Activated naive CD8-positive, alpha-beta T cell (primary cell): ENCODE measurements around the gene ZKSCAN3.
"Not testable (repeated sequence)": the region's sequence is repeated elsewhere in the genome, so short reads cannot be mapped to it uniquely, and the experiment has no call there.

ENCODE experiments used
- H3K27ac Mint-ChIP-seq: one replicate; pipeline ENCODE4 v1.8.0; 2021; ENCODE audit warnings: mixed read lengths
- H3K27me3 Mint-ChIP-seq: one replicate; pipeline ENCODE4 v1.8.0; 2021; ENCODE audit warnings: mixed read lengths
- H3K36me3 Mint-ChIP-seq: one replicate; pipeline ENCODE4 v1.8.0; 2021; ENCODE audit warnings: mixed read lengths
- H3K4me1 Mint-ChIP-seq: one replicate; pipeline ENCODE4 v1.8.0; 2021; ENCODE audit warnings: low read depth, mixed read lengths
- H3K4me3 Mint-ChIP-seq: one replicate; pipeline ENCODE4 v1.8.0; 2021; ENCODE audit warnings: mild to moderate bottlenecking, mixed read lengths
- H3K9me3 Mint-ChIP-seq: one replicate; pipeline ENCODE4 v1.8.0; 2021; ENCODE audit warnings: low read depth, mixed read lengths

ZKSCAN3 gene

GRCh38 chr6:28349892-28350737 lies at the start of gene ZKSCAN3:
TSS of gene ZKSCAN3 (plus strand) at chr6:28349947. CDS start at chr6:28359587, 9,640 bp downstream.
- H3K4me3 Mint-ChIP-seq: peak within 1 kb of the TSS; percentile 100
- peaks cover 9% of the 10 kb centered on the region for H3K27me3 Mint-ChIP-seq
- no peaks in the 10 kb centered on the region for H3K36me3 Mint-ChIP-seq
- peak within 1 kb of the TSS; percentile 91 for H3K27ac Mint-ChIP-seq
- H3K9me3 Mint-ChIP-seq: no peaks in the 10 kb centered on the region
- peaks cover 28% of the 10 kb centered on the region for H3K4me1 Mint-ChIP-seq

GRCh38 chr6:28303570-28303969 lies 46.2 kb upstream of the ZKSCAN3 start:
- H3K36me3 Mint-ChIP-seq: peaks cover 11% of the 10 kb centered on the region
- H3K9me3 Mint-ChIP-seq: peaks cover 6% of the 10 kb centered on the region
- H3K4me1 Mint-ChIP-seq: peaks cover 15% of the 10 kb centered on the region
- H3K27ac Mint-ChIP-seq: peak overlapping the region; percentile 72
- H3K27me3 Mint-ChIP-seq: peaks cover 7% of the 10 kb centered on the region
- H3K4me3 Mint-ChIP-seq: peak overlapping the region; percentile 14

GRCh38 chr6:28306363-28306762 lies 43.4 kb upstream of the ZKSCAN3 start:
- H3K36me3 Mint-ChIP-seq, H3K9me3 Mint-ChIP-seq, H3K4me3 Mint-ChIP-seq, H3K27me3 Mint-ChIP-seq, H3K27ac Mint-ChIP-seq: not testable (repeated sequence)
- H3K4me1 Mint-ChIP-seq: peaks cover 15% of the 10 kb centered on the region

GRCh38 chr6:28311139-28311823 lies 38.5 kb upstream of the ZKSCAN3 start:
- H3K27ac Mint-ChIP-seq: no peak overlapping the region
- H3K4me3 Mint-ChIP-seq: no peak overlapping the region
- H3K36me3 Mint-ChIP-seq: peaks cover 8% of the 10 kb centered on the region
- peaks cover 5% of the 10 kb centered on the region for H3K9me3 Mint-ChIP-seq
- peaks cover 15% of the 10 kb centered on the region for H3K27me3 Mint-ChIP-seq
- no peaks in the 10 kb centered on the region for H3K4me1 Mint-ChIP-seq

- no peaks in the 10 kb centered on the region for H3K9me3 Mint-ChIP-seq
- H3K27ac Mint-ChIP-seq: no peak overlapping the region
- H3K4me1 Mint-ChIP-seq: no peaks in the 10 kb centered on the region
- H3K36me3 Mint-ChIP-seq: peaks cover 5% of the 10 kb centered on the region
- no peak overlapping the region for H3K4me3 Mint-ChIP-seq
- peaks cover 13% of the 10 kb centered on the region for H3K27me3 Mint-ChIP-seq
Measured at GRCh38 chr6:28312939-28313338, 36.8 kb upstream of the ZKSCAN3 start.

GRCh38 chr6:28315628-28316027 lies 34.1 kb upstream of the ZKSCAN3 start:
- Mint-ChIP-seq H3K4me1 (no peaks in the 10 kb centered on the region), H3K27me3 (peaks cover 6% of the 10 kb centered on the region), H3K9me3 (no peaks in the 10 kb centered on the region), H3K4me3 (no peak overlapping the region), H3K36me3 (peaks cover 5% of the 10 kb centered on the region), H3K27ac (no peak overlapping the region)

- H3K27me3 Mint-ChIP-seq, H3K27ac Mint-ChIP-seq, H3K9me3 Mint-ChIP-seq, H3K4me3 Mint-ChIP-seq, H3K36me3 Mint-ChIP-seq, H3K4me1 Mint-ChIP-seq: not testable (repeated sequence)
Measured at GRCh38 chr6:28317866-28318265, 31.9 kb upstream of the ZKSCAN3 start.

- H3K27me3 Mint-ChIP-seq: peaks cover 6% of the 10 kb centered on the region
- H3K36me3 Mint-ChIP-seq: peaks cover 17% of the 10 kb centered on the region
- H3K4me3 Mint-ChIP-seq: no peak overlapping the region
- H3K9me3 Mint-ChIP-seq: peaks cover 22% of the 10 kb centered on the region
- no peak overlapping the region for H3K27ac Mint-ChIP-seq
- no peaks in the 10 kb centered on the region for H3K4me1 Mint-ChIP-seq
Measured at GRCh38 chr6:28322661-28323060, 27.1 kb upstream of the ZKSCAN3 start.

GRCh38 chr6:28323813-28324424 lies 25.8 kb upstream of the ZKSCAN3 start:
- no peak overlapping the region for H3K4me3 Mint-ChIP-seq
- H3K9me3 Mint-ChIP-seq: peaks cover 26% of the 10 kb centered on the region

GRCh38 chr6:28326371-28326948 lies 23.3 kb upstream of the ZKSCAN3 start:
- H3K27ac Mint-ChIP-seq: no peak overlapping the region
- peaks cover 6% of the 10 kb centered on the region for H3K27me3 Mint-ChIP-seq
- no peaks in the 10 kb centered on the region for H3K4me1 Mint-ChIP-seq
- H3K9me3 Mint-ChIP-seq: peaks cover 30% of the 10 kb centered on the region
- peaks cover 25% of the 10 kb centered on the region for H3K36me3 Mint-ChIP-seq
- no peak overlapping the region for H3K4me3 Mint-ChIP-seq

More at GRCh38 chr6:28323813-28324424, 25.8 kb upstream of the ZKSCAN3 start:
- Mint-ChIP-seq H3K27ac (no peak overlapping the region), H3K27me3 (peaks cover 6% of the 10 kb centered on the region), H3K4me1 (no peaks in the 10 kb centered on the region), H3K36me3 (peaks cover 22% of the 10 kb centered on the region)

GRCh38 chr6:28330041-28330440 lies 19.7 kb upstream of the ZKSCAN3 start:
- Mint-ChIP-seq H3K9me3 (peaks cover 28% of the 10 kb centered on the region), H3K4me1 (peaks cover 10% of the 10 kb centered on the region), H3K27ac (no peak overlapping the region), H3K36me3 (peaks cover 25% of the 10 kb centered on the region), H3K27me3 (no peaks in the 10 kb centered on the region), H3K4me3 (no peak overlapping the region)

- no peak overlapping the region for H3K27ac Mint-ChIP-seq
- no peak overlapping the region for H3K4me3 Mint-ChIP-seq
- peaks cover 10% of the 10 kb centered on the region for H3K4me1 Mint-ChIP-seq
- H3K36me3 Mint-ChIP-seq: peaks cover 5% of the 10 kb centered on the region
- peaks cover 6% of the 10 kb centered on the region for H3K9me3 Mint-ChIP-seq
- H3K27me3 Mint-ChIP-seq: no peaks in the 10 kb centered on the region
Measured at GRCh38 chr6:28333047-28333446, 16.7 kb upstream of the ZKSCAN3 start.

GRCh38 chr6:28333599-28334018 lies 16.1 kb upstream of the ZKSCAN3 start:
- Mint-ChIP-seq H3K36me3 (peaks cover 5% of the 10 kb centered on the region), H3K27me3 (no peaks in the 10 kb centered on the region), H3K4me1 (peaks cover 10% of the 10 kb centered on the region), H3K27ac (no peak overlapping the region), H3K9me3 (peaks cover 6% of the 10 kb centered on the region), H3K4me3 (no peak overlapping the region)

- H3K27me3 Mint-ChIP-seq: no peaks in the 10 kb centered on the region
- H3K36me3 Mint-ChIP-seq: no peaks in the 10 kb centered on the region
- peak overlapping the region; percentile 46 for H3K4me3 Mint-ChIP-seq
- H3K27ac Mint-ChIP-seq: no peak overlapping the region
- H3K4me1 Mint-ChIP-seq: peaks cover 10% of the 10 kb centered on the region
- no peaks in the 10 kb centered on the region for H3K9me3 Mint-ChIP-seq
Measured at GRCh38 chr6:28334286-28335039, 15.3 kb upstream of the ZKSCAN3 start.
